Heart right ventricle (tissue), 16 donors: ENCODE results near the gene FZD2. TPM values are rescaled to one million over a fixed set of nuclear protein-coding genes. Genes with fewer than 3 reads are reported as not detected.

ENCODE experiments used
- ATAC-seq, 8 donors: fragments of 200-7000 bp; cut with Tn5 transposase; one replicate each; pipeline ENCODE4 v1.9.1; 2020; ENCODE audit warnings: mild to moderate bottlenecking in 8 of 8, moderate library complexity in 8 of 8, moderate number of reproducible peaks in 1 of 8
- DNase-seq, 2 donors: peaks; one replicate each; pipeline ENCODE4 v3.0.0-alpha.2; 2020
- H3K27ac ChIP-seq, 10 donors: fragments of 200-600 bp; sonication (generic) in 2 of 10; one replicate each; pipeline versions ENCODE4 v1.5.0 to v1.8.0; 2020 to 2022; ENCODE audit warnings: mild to moderate bottlenecking in 3 of 10
- H3K27me3 ChIP-seq, 7 donors: fragments of 200-600 bp; one replicate each; pipeline ENCODE4 v1.8.0; 2021 to 2022; ENCODE audit warnings: mild to moderate bottlenecking in 2 of 7
- H3K36me3 ChIP-seq, 9 donors: fragments of 200-600 bp; sonication (generic) in 1 of 9; one replicate each; pipeline versions ENCODE4 v1.5.0 to v1.8.0; 2020 to 2022; ENCODE audit warnings: mild to moderate bottlenecking in 2 of 9
- H3K4me1 ChIP-seq, 9 donors: fragments of 200-600 bp; sonication (generic) in 1 of 9; one replicate each; pipeline versions ENCODE4 v1.5.0 to v1.8.0; 2020 to 2022; ENCODE audit warnings: mild to moderate bottlenecking in 4 of 9
- H3K4me3 ChIP-seq, 10 donors: fragments of 200-600 bp; sonication (generic) in 2 of 10; one replicate each; pipeline versions ENCODE4 v1.5.0 to v1.8.0; 2020 to 2022; ENCODE audit warnings: mild to moderate bottlenecking in 7 of 10, moderate library complexity in 2 of 10
- H3K9me3 ChIP-seq, 11 donors: fragments of 200-600 bp in 10 of 11; sonication (generic) in 2 of 11; one replicate each; pipeline versions ENCODE4 v1.5.0 to v1.8.0; 2013 to 2022; ENCODE audit warnings: mild to moderate bottlenecking in 2 of 11, control low read depth in 1 of 11, moderate library complexity in 1 of 11
- CTCF ChIP-seq, 9 donors: fragments of 200-600 bp; sonication (generic) in 2 of 9; IDR thresholded peaks; one replicate each; pipeline versions ENCODE4 v1.5.0 to v1.8.0; 2021 to 2022; ENCODE audit warnings: antibody characterized with exemption in 9 of 9, mild to moderate bottlenecking in 5 of 9, moderate library complexity in 1 of 9
- WGBS, 2 donors: extraction: QIAGEN DNeasy Blood & Tissue Kit; methylation state at CpG; one replicate each; pipeline ENCODE4 v1.1.7; 2013; ENCODE audit warnings: inconsistent platforms in 1 of 2; 5-methylcytosine and 5-hydroxymethylcytosine counted together
- intact Hi-C, 10 donors: fragments of 100-400 bp; cut with DNase I; formaldehyde crosslinking; loops; one replicate each; pipeline versions ENCODE4 v1.11.1 to v1.14.2; 2022
- polyA plus RNA-seq, 2 donors: library from polyadenylated mRNA; stranded (reverse); fragments of 200-250 nt; gene quantifications; one replicate each; pipeline ENCODE4 v1.2.3, GENCODE V29; 2013
- total RNA-seq, 10 donors: library from RNA; stranded (reverse); fragmentation: NEBNext Ultra II Directional in 3 of 10; extraction: Animal tissue kit (Norgen Biotek cat#: 25700) in 3 of 10; gene quantifications; one replicate each; pipeline versions ENCODE4 v1.2.1 to v1.2.4, GENCODE V29; 2021 to 2023
- donor health status: Arrhythmogenic right ventricular cardiomyopathy.
- donor health status: ischemic (EF 13 %, LVEDD 7.1; RV severe dilation, severe dysfunction).
- donor health status: healthy with polysubstance abuse.
- donor health status: DM: no; HTN: yes; CAD: no.
- donor health status: DM: no; HTN: no; CAD: no.
- donor health status: ischemic (EF 25% LVEDD 6.9; RV normal size, moderate dysfunction).
- donor health status: ischemic (EF 25% LVEDD 5.7; RV mildly dilated, moderate dysfunction).
- donor health status: healthy.
- donor health status: DM: yes; HTN: yes; CAD: no.
- donor health status: Ischemic cardiomyopathy.
- donor health status: ischemic (EF 35%, LVEDD 5.7; RV mildly dilated, moderate dysfunction).
- donor health status: nonischemic (EF 11% LVEDD 7.7; RV severe dilation, severe dysfunction).
- donor health status: DM: yes; HTN: yes; CAD: no.
- donor health status: PGD.
- donor health status: ischemic (EF 29% LVEDD 5.4; RV normal size, mild dysfunction).
- donor health status: nonischemic (EF 23%, LVEDD 6.1; RV moderate dilation, normal function).

FZD2 gene
- total and polyA plus RNA-seq, 12 donors, result 0.92 to 6.9 (median 3.2) TPM

GRCh38 chr17:44602390-44602789 is 45.1 kb downstream of the FZD2 start:
- Histone ChIP-seq H3K4me1 (peaks cover 0 to 6% (median 0%) of the 10 kb centered on the region in 9 donors), H3K9me3 (no peaks in the 10 kb centered on the region), H3K27ac (no peak overlapping the region), H3K27me3 (no peaks in the 10 kb centered on the region), H3K4me3 (no peak overlapping the region), H3K36me3 (no peaks in the 10 kb centered on the region)
- 52 to 56% methylated on average over 6 of the region's 6 CpGs for WGBS, 2 donors
- ATAC-seq (no peak), DNase-seq (no peak)
- intact Hi-C loops, result loop anchor here in 1 of 10 donors (10.0 kb wide), 1 partner anchor 62 kb away; no protein-coding TSS in a partner anchor
- TF ChIP-seq CTCF (IDR thresholded peaks at IDR 0.05), result no peak

DNA sequence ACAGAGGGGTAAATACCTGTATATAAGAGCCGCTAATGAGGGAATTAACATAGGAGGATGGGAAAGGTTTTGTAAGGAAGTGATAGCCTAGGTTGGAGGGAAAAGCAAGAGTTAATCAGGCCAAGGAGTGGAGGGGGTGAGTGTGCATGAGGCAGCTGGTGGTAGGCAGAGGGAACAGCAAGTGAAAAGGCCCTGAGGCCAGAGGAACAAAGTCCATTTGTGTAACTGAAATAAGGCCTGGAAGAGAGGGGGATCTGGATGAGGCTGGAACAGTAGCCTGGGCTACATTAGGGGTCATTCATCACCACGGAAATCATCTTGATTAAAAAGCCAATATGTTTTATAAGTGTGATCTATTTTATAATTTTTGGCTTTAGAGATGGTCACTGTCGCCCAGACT is 45.7 kb downstream of the FZD2 start:
- no peak overlapping the region for H3K4me3 ChIP-seq
- intact Hi-C loops, result loop anchor here in 1 of 10 donors (10.0 kb wide), 1 partner anchor 62 kb away; no protein-coding TSS in a partner anchor
- TF ChIP-seq CTCF (IDR thresholded peaks at IDR 0.05), result no peak
- H3K27ac ChIP-seq, result no peak overlapping the region
- DNase-seq, result no peak
- no peaks in the 10 kb centered on the region for H3K27me3 ChIP-seq
- ATAC-seq, result no peak
- WGBS, 2 donors, result 89 to 94% methylated on average over 3 of the region's 3 CpGs
- no peaks in the 10 kb centered on the region for H3K9me3 ChIP-seq
- peaks cover 0 to 6% (median 0%) of the 10 kb centered on the region in 9 donors for H3K4me1 ChIP-seq
- no peaks in the 10 kb centered on the region for H3K36me3 ChIP-seq

- intact Hi-C loops, result loop anchor here in 1 of 10 donors (10.0 kb wide), 1 partner anchor 61 kb away; no protein-coding TSS in a partner anchor
- H3K4me1 ChIP-seq, result peaks cover 0 to 11% (median 0%) of the 10 kb centered on the region in 9 donors
Measured at GRCh38 chr17:44604116-44604761, 47.0 kb downstream of the FZD2 start.

More at GRCh38 chr17:44604116-44604761, 47.0 kb downstream of the FZD2 start:
- TF ChIP-seq CTCF (IDR thresholded peaks at IDR 0.05), result no peak
- H3K27me3 ChIP-seq, result no peaks in the 10 kb centered on the region
- H3K4me3 ChIP-seq, result no peak overlapping the region
- no peaks in the 10 kb centered on the region for H3K36me3 ChIP-seq
- ATAC-seq (no peak), DNase-seq (no peak)
- no peaks in the 10 kb centered on the region for H3K9me3 ChIP-seq
- no peak overlapping the region for H3K27ac ChIP-seq
- 66 to 73% methylated on average over 6 of the region's 6 CpGs for WGBS, 2 donors
